AG09309 (cell line): ENCODE measurements around the gene BCAM.

Experiments used
- DNase-seq: peaks from one replicate; pipeline ENCODE4 v3.0.0-alpha.2; 2010; ENCODE audit warnings: low read depth
- H3K4me3 ChIP-seq: 2 replicates; pipeline ENCODE4 v1.5.1; 2011; ENCODE audit warnings: mild to moderate bottlenecking, low read depth, low read length, moderate library complexity; ENCODE audit not compliant: control insufficient read depth
- CTCF ChIP-seq: IDR thresholded peaks from 2 replicates; pipeline ENCODE4 v1.5.1; 2011; ENCODE audit warnings: mild to moderate bottlenecking, low read depth, low read length, inconsistent platforms; ENCODE audit not compliant: insufficient read depth, control insufficient read depth; ENCODE audit errors: missing control alignments

Gene BCAM

GRCh38 chr19:44813070-44813840 lies 4.4 kb downstream of the BCAM start:
- TF ChIP-seq CTCF, result no peak
- no peak for DNase-seq
- no peak overlapping the region for H3K4me3 ChIP-seq

- no peak for TF ChIP-seq CTCF
- DNase-seq, result no peak
- H3K4me3 ChIP-seq, result no peak overlapping the region
These were observed 5.1 kb downstream of the BCAM start for GRCh38 chr19:44813841-44814470.

GRCh38 chr19:44814517-44814916 lies 5.6 kb downstream of the BCAM start:
- DNase-seq, result no peak
- no peak for TF ChIP-seq CTCF
- H3K4me3 ChIP-seq, result no peak overlapping the region

- no peak for DNase-seq
These were observed 7.4 kb downstream of the BCAM start for GRCh38 chr19:44816301-44816700.

GRCh38 chr19:44817725-44818465 lies 9.0 kb downstream of the BCAM start:
- TF ChIP-seq CTCF, result no peak
- no peak overlapping the region for H3K4me3 ChIP-seq
- no peak for DNase-seq

More at GRCh38 chr19:44816301-44816700, 7.4 kb downstream of the BCAM start:
- no peak for TF ChIP-seq CTCF
- no peak overlapping the region for H3K4me3 ChIP-seq

GRCh38 chr19:44818466-44819031 lies 9.6 kb downstream of the BCAM start:
- DNase-seq, result no peak
- TF ChIP-seq CTCF, result no peak
- no peak overlapping the region for H3K4me3 ChIP-seq
